ENCODE data around the gene GNAS.

Gene GNAS

DNA sequence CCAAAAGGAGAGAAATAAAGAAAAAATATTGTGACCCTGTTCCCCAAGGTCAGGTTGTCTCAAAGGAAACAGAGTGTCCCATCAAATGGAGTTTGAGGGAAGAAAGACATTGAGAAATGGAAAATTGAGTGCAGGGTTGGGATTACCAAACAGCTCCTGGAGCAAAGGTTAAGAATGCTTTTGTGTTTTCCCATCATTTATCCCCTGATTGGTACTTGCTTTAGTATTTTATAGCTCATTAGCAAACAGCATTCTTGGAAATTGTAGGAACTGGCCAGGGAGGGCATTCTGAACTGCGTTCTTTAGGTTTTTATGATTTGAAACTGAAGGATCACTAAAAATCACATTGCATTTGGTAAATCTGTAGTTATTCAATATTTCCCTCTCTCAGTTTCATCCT is 69.5 kb downstream of the GNAS start:
- DNase-seq (ENCODE audit: low spot score) (no peak), ATAC-seq (ENCODE audit: low read depth) (no peak)
- H3K4me1 ChIP-seq (ENCODE audit: insufficient read depth, poor library complexity, severe bottlenecking): no peaks in the 10 kb centered on the region
- TF ChIP-seq, protein P1, sequence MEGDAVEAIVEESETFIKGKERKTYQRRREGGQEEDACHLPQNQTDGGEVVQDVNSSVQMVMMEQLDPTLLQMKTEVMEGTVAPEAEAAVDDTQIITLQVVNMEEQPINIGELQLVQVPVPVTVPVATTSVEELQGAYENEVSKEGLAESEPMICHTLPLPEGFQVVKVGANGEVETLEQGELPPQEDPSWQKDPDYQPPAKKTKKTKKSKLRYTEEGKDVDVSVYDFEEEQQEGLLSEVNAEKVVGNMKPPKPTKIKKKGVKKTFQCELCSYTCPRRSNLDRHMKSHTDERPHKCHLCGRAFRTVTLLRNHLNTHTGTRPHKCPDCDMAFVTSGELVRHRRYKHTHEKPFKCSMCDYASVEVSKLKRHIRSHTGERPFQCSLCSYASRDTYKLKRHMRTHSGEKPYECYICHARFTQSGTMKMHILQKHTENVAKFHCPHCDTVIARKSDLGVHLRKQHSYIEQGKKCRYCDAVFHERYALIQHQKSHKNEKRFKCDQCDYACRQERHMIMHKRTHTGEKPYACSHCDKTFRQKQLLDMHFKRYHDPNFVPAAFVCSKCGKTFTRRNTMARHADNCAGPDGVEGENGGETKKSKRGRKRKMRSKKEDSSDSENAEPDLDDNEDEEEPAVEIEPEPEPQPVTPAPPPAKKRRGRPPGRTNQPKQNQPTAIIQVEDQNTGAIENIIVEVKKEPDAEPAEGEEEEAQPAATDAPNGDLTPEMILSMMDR (IDR thresholded peaks at IDR 0.05; ENCODE audit: poor library complexity, severe bottlenecking): no peak
- H3K9me3 ChIP-seq (ENCODE audit: severe bottlenecking): no peaks in the 10 kb centered on the region
- peaks cover 13% of the 10 kb centered on the region for H3K27me3 ChIP-seq (ENCODE audit: insufficient read depth, poor library complexity, severe bottlenecking)
- H3K27ac ChIP-seq (ENCODE audit: poor library complexity, severe bottlenecking): no peak overlapping the region
- H3K4me3 ChIP-seq (ENCODE audit: severe bottlenecking): no peak overlapping the region
- H3K36me3 ChIP-seq (ENCODE audit: low read depth): no peaks in the 10 kb centered on the region

DNA sequence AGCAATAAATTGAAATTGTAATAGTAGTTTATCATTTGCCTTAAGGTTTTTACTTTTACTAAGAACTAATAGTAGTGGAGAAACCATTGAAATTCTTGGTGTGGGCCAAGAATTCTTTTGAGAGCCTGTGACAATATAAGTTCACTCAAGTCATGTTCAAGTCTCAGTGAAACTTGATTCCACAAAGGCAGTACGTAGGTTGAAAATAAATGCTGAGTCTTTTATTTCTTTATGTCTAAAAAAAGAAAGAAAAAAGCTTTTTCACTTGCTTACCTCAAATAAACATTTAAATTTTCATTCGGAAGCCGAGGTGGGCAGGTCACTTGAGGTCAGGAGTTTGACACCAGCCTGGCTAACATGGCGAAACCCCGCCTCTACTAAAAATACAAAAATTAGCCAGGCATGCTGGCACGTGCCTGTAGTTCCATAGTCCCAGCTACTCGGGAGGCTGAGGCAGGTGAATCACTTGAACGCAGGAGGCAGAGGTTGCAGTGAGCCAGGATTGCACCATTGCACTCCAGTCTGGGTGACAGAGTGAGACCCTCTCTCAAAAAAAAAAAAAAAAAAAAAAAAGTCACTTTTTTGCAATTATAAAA is 70.7 kb downstream of the GNAS start:
- Histone ChIP-seq H3K27ac (ENCODE audit: poor library complexity, severe bottlenecking) (no peak overlapping the region), H3K4me3 (ENCODE audit: severe bottlenecking) (no peak overlapping the region), H3K36me3 (ENCODE audit: low read depth) (no peaks in the 10 kb centered on the region), H3K4me1 (ENCODE audit: insufficient read depth, poor library complexity, severe bottlenecking) (no peaks in the 10 kb centered on the region), H3K27me3 (ENCODE audit: insufficient read depth, poor library complexity, severe bottlenecking) (peaks cover 13% of the 10 kb centered on the region), H3K9me3 (ENCODE audit: severe bottlenecking) (no peaks in the 10 kb centered on the region)
- ATAC-seq (ENCODE audit: low read depth): no peak
- TF ChIP-seq, protein P1 (IDR thresholded peaks at IDR 0.05; ENCODE audit: poor library complexity, severe bottlenecking): no peak
- DNase-seq (ENCODE audit: low spot score): no peak

DNA sequence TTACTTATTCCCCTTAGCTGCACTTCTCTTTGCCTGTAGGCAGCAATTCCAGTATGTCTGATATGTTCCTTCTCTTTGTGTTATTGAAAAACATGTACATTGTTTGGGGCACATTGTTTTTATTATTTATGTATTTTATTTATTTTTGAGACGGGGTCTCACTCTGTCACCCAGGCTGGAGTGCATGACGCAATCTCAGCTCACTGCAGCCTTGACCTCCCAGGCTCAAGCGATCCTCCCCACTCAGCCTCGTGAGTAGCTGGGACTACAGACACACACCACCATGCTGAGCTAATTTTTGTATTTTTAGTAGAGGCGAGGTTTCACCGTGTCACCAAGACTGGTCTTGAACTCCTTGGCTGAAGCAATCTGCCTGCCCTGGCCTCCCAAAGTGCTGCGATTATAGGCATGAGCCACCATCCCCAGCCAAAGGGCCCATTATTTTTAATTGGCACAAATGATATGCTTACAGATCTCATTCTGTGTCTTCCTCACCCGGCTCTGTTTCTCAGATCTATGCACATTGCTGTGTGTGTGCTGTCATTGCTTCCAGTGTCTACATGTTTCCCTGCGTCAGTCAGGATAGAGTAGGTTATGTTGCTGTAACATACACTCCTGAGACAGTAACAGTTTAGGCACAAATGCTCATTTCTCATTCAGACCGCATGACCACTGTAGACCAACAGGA is 74.4 kb downstream of the GNAS start:
- no peak overlapping the region for H3K27ac ChIP-seq (ENCODE audit: poor library complexity, severe bottlenecking)
- H3K4me3 ChIP-seq (ENCODE audit: severe bottlenecking): no peak overlapping the region
- TF ChIP-seq, protein P1 (IDR thresholded peaks at IDR 0.05; ENCODE audit: poor library complexity, severe bottlenecking): no peak
- DNase-seq (ENCODE audit: low spot score) (no peak), ATAC-seq (ENCODE audit: low read depth) (no peak)
- H3K4me1 ChIP-seq (ENCODE audit: insufficient read depth, poor library complexity, severe bottlenecking): no peaks in the 10 kb centered on the region
- no peaks in the 10 kb centered on the region for H3K9me3 ChIP-seq (ENCODE audit: severe bottlenecking)
- peaks cover 19% of the 10 kb centered on the region for H3K27me3 ChIP-seq (ENCODE audit: insufficient read depth, poor library complexity, severe bottlenecking)
- no peaks in the 10 kb centered on the region for H3K36me3 ChIP-seq (ENCODE audit: low read depth)

DNA sequence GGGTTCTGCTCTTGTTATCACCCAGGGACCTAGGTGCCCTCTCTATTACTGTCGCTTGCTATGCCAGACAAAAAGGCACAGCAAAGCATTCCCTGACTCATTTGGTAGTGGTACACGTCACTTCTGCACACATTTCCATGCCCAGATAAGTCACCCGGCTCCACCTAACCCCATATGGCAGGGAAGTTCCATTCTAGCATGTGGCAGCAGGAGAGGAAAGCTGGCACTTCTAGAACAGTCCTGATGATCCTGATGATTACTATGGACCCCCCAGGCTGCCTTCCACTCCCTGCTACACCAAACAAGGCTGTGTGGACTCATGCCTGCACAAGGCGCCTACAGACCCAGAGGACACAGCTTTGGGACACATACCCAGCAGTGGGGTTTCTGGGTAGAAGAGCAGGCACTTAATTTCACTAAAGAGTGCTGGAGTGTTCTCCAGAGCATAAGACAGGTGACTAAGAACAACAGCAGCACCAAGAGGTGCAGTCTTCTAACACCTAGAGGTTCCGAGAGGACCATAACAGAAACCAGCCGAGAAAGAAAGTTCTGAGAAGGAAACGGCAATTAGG is 75.1 kb downstream of the GNAS start:
- no peak overlapping the region for H3K27ac ChIP-seq (ENCODE audit: poor library complexity, severe bottlenecking)
- ATAC-seq (ENCODE audit: low read depth): no peak
- H3K9me3 ChIP-seq (ENCODE audit: severe bottlenecking): no peaks in the 10 kb centered on the region
- peaks cover 19% of the 10 kb centered on the region for H3K27me3 ChIP-seq (ENCODE audit: insufficient read depth, poor library complexity, severe bottlenecking)
- no peaks in the 10 kb centered on the region for H3K4me1 ChIP-seq (ENCODE audit: insufficient read depth, poor library complexity, severe bottlenecking)
- TF ChIP-seq, protein P1 (IDR thresholded peaks at IDR 0.05; ENCODE audit: poor library complexity, severe bottlenecking): no peak
- H3K36me3 ChIP-seq (ENCODE audit: low read depth): no peaks in the 10 kb centered on the region
- no peak for DNase-seq (ENCODE audit: low spot score)
- H3K4me3 ChIP-seq (ENCODE audit: severe bottlenecking): no peak overlapping the region

DNA sequence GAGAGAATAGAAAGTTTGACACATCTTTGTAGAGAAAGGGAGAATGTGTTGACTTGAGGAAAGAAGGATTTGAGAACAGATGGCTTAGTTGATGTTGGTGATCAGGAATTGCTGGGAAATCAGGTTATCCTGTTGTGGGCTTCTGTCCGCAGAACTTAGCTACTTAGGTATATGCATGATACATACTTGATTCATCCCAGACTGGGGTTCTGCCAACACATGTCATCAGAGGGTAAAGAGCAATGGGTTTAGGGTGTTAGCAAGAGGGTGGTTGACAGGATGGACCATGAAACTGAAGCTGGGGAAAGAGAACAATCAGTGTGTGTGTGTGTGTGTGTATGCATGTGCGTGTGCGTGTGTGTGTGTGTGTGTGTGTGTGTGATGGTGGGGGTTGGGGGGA is 78.0 kb downstream of the GNAS start:
- TF ChIP-seq, protein P1 (IDR thresholded peaks at IDR 0.05; ENCODE audit: poor library complexity, severe bottlenecking): no peak
- no peaks in the 10 kb centered on the region for H3K9me3 ChIP-seq (ENCODE audit: severe bottlenecking)
- DNase-seq (ENCODE audit: low spot score) (no peak), ATAC-seq (ENCODE audit: low read depth) (peak; percentile 78)
- no peaks in the 10 kb centered on the region for H3K36me3 ChIP-seq (ENCODE audit: low read depth)
- no peak overlapping the region for H3K27ac ChIP-seq (ENCODE audit: poor library complexity, severe bottlenecking)
- peaks cover 36% of the 10 kb centered on the region for H3K27me3 ChIP-seq (ENCODE audit: insufficient read depth, poor library complexity, severe bottlenecking)
- no peak overlapping the region for H3K4me3 ChIP-seq (ENCODE audit: severe bottlenecking)
- no peaks in the 10 kb centered on the region for H3K4me1 ChIP-seq (ENCODE audit: insufficient read depth, poor library complexity, severe bottlenecking)

Data from RWPE2 (cell line).